Measurements from ENCODE around the gene TMEM126B. TPM values are rescaled to one million over a fixed set of nuclear protein-coding genes. Genes with fewer than 3 reads are reported as not detected.
A peak's percentile ranks its signal among the peaks of the same experiment; 100 is the strongest.

Gene TMEM126B
- total and polyA plus RNA-seq, 2 of the 13 experiments (the other 11 are each of a cell fraction or from before 2014, with no cell fraction given) = 33.6 to 54.8 TPM

DNA sequence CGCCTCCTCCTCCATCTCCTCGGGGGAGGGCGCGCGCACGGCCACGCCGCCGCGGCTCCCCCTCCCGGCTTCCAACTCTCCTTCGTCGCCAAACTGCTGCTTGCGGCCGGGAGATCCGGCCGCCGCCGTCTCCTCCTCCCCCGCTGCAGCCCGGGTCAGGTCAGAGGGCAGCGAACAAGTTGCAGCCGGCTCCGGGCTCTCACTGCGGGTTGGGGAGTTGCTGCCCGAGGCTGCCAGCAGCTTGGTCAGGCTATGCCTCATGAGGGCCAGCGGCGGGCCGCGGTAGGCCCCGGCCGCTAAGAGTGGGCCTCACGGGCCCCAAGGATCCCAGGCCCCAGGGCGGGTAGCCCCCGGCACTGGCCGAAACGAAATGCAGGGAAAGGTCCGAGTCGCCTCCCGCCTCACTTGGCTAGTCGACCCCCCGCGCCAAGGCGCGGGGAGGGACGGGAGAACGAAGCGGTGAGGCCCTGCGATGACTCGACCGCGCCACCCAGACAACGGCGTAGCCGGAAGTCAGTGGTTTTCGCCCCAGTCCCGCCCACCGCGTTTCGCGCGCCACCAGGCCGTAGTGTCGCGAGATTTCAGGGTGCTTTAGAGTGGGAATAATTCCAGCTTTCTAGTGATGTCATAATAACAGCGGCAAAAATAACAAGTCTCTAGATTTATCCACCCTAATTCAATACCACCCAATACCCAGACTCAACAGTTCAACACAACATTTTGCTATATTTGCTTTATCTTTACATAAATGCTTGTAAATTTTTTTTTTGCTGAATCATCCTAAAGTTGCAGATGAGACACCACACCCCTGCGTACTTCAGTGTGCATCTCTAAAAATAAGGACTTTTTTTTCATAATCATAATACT is 36.5 kb downstream of the TMEM126B start, which contains the start of gene CREBZF (continued):
- TF ChIP-seq USF2 (IDR thresholded peaks at IDR 0.05; ENCODE audit: low read depth, low read length) = no peak
- TF ChIP-seq USF2 (CRISPR knock-in tag; IDR thresholded peaks at IDR 0.05; ENCODE audit: borderline replicate concordance) = no peak
- no peak for TF ChIP-seq SRSF9 (IDR thresholded peaks at IDR 0.05; ENCODE audit: borderline replicate concordance, insufficient read depth, low read depth, low read length, poor library complexity, severe bottlenecking)
- 0 out of 2 replicates have a peak, but pooled peaks have one; percentile 28 for TF ChIP-seq ZNF564 (CRISPR knock-in tag; IDR thresholded peaks at IDR 0.05)
- no peak for TF ChIP-seq HHEX (CRISPR knock-in tag; IDR thresholded peaks at IDR 0.05)
- peak; percentile 77; the same call in 1 of the 2 replicates for TF ChIP-seq ZBTB25 (CRISPR knock-in tag; IDR thresholded peaks at IDR 0.05)
- no peak for TF ChIP-seq ZNF569 (CRISPR knock-in tag; IDR thresholded peaks at IDR 0.05; ENCODE audit: borderline replicate concordance)
- no peak for TF ChIP-seq ZNF850 (CRISPR knock-in tag; conservative IDR thresholded peaks at IDR 0.05)
- TF ChIP-seq, protein P1, sequence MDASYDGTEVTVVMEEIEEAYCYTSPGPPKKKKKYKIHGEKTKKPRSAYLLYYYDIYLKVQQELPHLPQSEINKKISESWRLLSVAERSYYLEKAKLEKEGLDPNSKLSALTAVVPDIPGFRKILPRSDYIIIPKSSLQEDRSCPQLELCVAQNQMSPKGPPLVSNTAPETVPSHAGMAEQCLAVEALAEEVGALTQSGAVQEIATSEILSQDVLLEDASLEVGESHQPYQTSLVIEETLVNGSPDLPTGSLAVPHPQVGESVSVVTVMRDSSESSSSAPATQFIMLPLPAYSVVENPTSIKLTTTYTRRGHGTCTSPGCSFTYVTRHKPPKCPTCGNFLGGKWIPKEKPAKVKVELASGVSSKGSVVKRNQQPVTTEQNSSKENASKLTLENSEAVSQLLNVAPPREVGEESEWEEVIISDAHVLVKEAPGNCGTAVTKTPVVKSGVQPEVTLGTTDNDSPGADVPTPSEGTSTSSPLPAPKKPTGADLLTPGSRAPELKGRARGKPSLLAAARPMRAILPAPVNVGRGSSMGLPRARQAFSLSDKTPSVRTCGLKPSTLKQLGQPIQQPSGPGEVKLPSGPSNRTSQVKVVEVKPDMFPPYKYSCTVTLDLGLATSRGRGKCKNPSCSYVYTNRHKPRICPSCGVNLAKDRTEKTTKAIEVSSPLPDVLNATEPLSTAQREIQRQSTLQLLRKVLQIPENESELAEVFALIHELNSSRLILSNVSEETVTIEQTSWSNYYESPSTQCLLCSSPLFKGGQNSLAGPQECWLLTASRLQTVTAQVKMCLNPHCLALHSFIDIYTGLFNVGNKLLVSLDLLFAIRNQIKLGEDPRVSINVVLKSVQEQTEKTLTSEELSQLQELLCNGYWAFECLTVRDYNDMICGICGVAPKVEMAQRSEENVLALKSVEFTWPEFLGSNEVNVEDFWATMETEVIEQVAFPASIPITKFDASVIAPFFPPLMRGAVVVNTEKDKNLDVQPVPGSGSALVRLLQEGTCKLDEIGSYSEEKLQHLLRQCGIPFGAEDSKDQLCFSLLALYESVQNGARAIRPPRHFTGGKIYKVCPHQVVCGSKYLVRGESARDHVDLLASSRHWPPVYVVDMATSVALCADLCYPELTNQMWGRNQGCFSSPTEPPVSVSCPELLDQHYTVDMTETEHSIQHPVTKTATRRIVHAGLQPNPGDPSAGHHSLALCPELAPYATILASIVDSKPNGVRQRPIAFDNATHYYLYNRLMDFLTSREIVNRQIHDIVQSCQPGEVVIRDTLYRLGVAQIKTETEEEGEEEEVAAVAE (CRISPR knock-in tag; IDR thresholded peaks at IDR 0.05; ENCODE audit: borderline replicate concordance) = 0 out of 2 replicates have a peak, but pooled peaks have one; percentile 23
- TF ChIP-seq ZNF382 (CRISPR knock-in tag; IDR thresholded peaks at IDR 0.05; ENCODE audit: borderline replicate concordance) = no peak
- TF ChIP-seq KDM5A (IDR thresholded peaks at IDR 0.05; ENCODE audit: borderline replicate concordance, low read length) = peak; percentile 48; the same call in 1 of the 2 replicates
- no peak for TF ChIP-seq TCF12 (IDR thresholded peaks at IDR 0.05)
- TF ChIP-seq TCF12 (CRISPR knock-in tag; IDR thresholded peaks at IDR 0.05) = peak; percentile 79; the same call in 1 of the 2 replicates
- peak; percentile 67 for TF ChIP-seq GABPA (IDR thresholded peaks at IDR 0.05; ENCODE audit: low read depth, low read length)
- TF ChIP-seq GABPA (CRISPR knock-in tag; IDR thresholded peaks at IDR 0.05; ENCODE audit: low read depth) = peak; percentile 91
- 0 out of 2 replicates have a peak, but pooled peaks have one; percentile 12 for TF ChIP-seq ZSCAN9 (CRISPR knock-in tag; IDR thresholded peaks at IDR 0.05; ENCODE audit: borderline replicate concordance)
- TF ChIP-seq ZNF839 (CRISPR knock-in tag; IDR thresholded peaks at IDR 0.05; ENCODE audit: borderline replicate concordance) = no peak
- no peak; the same call in none of the 2 replicates for TF ChIP-seq ZNF451 (CRISPR knock-in tag; IDR thresholded peaks at IDR 0.05)
- TF ChIP-seq MIER2 (CRISPR knock-in tag; IDR thresholded peaks at IDR 0.05) = no peak
- TF ChIP-seq HMG20B (CRISPR knock-in tag; conservative IDR thresholded peaks at IDR 0.05) = no peak
- peak; percentile 59; the same call in 1 of the 2 replicates for TF ChIP-seq TGIF2 (CRISPR knock-in tag; IDR thresholded peaks at IDR 0.05)
- no peak for TF ChIP-seq ZNF24 (IDR thresholded peaks at IDR 0.05)
- TF ChIP-seq TAF15 (IDR thresholded peaks at IDR 0.05; ENCODE audit: low read depth, low read length, poor library complexity, severe bottlenecking) = no peak
